ENCODE results near the gene FBN3.
"Not testable (repeated sequence)": the region's sequence is repeated elsewhere in the genome, so short reads cannot be mapped to it uniquely, and the experiment has no call there.

The FBN3 gene

GRCh38 chr19:8117991-8118390 is 31.4 kb downstream of the FBN3 start:
- no peak for DNase-seq (ENCODE audit: low read depth)

DNA sequence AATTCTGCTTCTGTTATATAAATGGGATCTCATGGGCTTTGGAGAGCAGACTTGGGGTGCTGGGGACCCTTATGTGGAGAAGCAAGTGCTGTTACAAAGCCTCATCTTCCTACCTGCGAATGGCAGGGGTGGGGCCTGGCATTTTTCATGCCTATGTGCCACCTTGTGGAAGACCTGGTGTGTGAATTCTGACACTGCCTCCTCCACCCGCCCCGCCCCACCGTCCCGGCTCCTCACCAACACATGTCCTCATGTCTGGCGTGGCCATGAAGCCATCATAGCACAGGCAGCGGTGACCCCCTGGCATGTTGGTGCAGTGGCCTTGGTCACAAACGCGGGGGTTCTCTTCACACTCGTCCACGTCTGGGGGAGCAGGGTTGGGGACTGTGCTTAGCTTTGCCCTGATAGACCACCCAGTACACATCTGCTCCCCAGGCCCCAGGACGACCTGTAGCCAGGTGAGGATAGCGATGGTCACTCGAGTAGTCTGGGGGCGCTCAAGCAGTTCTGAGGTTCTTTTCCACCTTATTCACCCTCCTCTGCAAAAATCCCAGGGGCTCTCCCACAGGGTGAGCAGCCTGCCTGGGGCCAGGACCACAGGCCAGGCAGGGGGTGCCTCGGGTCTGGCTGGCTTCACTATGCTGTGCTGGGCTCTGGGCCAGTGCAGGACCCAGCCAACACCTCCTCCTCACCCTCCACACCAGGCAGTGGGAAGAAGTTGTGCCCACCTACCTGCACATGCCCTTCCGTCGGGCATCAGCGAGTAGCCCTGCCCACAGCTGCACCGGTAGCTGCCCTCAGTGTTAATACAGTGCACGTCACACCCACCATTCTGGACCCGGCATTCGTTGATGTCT is 32.7 kb downstream of the FBN3 start:
- DNase-seq (ENCODE audit: low read depth) = no peak

DNA sequence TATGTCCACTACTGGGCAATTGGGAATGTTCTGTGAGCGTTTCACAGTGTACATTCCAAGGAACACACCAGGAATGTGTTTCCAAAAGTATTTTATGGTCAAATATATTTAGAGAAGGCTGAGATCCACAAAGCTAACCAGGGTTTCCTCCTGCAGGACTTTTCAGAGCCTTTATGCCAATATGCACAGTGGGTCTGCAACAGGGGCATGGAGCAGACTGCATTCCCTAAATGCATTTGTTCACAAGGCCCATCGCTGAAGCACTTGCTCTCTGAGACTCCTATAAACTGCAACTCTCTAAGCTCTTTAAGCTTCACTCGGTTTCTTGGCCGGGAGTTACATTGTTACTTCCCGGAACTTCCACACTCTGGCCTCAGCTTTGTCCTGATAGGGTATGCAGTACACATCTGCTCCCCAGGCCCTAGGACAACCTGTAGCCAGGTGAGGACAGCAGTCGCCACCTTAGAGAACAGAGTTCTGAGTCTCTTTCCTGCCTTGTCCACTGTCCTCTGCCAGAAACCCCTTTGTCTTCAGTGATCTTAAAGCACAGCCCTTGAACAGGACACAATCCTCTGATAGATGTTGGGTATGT is 33.5 kb downstream of the FBN3 start:
- no peak for DNase-seq (ENCODE audit: low read depth)

GRCh38 chr19:8113017-8113416 is 36.4 kb downstream of the FBN3 start:
- DNase-seq (ENCODE audit: low read depth) = no peak

- no peak for DNase-seq (ENCODE audit: low read depth)
These were observed 38.0 kb downstream of the FBN3 start for GRCh38 chr19:8111376-8111775.

- no peak for DNase-seq (ENCODE audit: low read depth)
These were observed 38.5 kb downstream of the FBN3 start for GRCh38 chr19:8110931-8111330.

DNA sequence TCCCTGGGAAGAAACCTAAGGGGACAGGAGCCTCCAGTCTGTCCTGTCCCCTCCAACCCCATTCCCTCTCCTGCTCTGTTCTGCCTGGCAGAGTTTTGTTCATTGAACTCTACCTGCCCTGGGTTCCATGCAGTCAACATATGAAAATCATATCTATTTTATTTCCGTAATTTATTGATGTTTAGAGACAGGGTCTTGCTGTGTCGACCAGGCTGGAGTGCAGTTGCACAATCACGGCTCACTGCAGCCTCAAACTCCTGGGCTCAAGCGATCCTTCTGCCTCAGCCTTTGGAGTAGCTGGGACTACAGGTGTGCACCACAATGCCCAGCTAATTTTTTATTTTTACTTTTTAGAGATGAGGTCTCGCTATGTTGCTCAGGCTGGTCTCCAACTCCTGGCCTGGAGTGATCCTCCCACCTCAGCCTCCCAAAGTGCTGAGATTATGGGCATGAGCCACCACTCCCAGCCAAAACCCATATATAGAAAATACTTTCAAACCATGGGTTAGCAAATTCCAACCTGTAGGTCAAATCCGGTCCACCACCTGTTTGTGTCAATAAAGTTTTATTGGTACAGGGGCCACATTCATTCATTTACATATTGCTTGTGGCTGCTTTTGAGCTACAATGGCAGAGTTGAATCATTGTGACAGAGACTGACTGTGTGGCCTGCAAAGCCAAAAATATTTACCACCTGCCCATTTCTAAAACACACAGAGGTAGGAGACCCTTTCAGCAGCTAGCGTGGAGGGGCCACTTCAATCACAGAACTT is 39.3 kb downstream of the FBN3 start:
- no peak for DNase-seq (ENCODE audit: low read depth)

DNA sequence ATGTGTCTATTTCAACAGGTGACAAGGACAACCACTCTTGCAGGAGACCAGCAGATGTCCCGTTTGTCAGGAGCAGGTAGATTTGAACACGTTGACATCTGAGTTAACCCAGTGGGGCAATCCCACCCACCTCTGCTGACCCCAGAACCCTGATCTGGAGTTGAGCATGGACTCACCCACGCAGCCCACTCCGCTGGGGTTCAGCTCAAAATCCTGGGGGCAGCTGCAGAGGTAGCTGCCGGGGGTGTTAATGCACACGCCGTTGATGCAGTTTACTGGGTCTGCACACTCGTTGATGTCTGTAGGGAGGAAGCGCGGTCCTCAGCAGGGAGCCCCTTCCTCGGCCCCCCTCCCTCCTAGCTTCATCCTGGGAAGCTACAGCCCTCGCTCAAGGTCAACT is 39.9 kb downstream of the FBN3 start:
- DNase-seq (ENCODE audit: low read depth) = no peak

- no peak for DNase-seq (ENCODE audit: low read depth)
These were observed 40.6 kb downstream of the FBN3 start for GRCh38 chr19:8108560-8109445.

- no peak for DNase-seq (ENCODE audit: low read depth)
These were observed 42.0 kb downstream of the FBN3 start for GRCh38 chr19:8107301-8107903.

GRCh38 chr19:8105471-8105870 is 43.9 kb downstream of the FBN3 start:
- no peak for DNase-seq (ENCODE audit: low read depth)

GRCh38 chr19:8101910-8102309 is 47.5 kb downstream of the FBN3 start:
- DNase-seq (ENCODE audit: low read depth) = not testable (repeated sequence)

GRCh38 chr19:8101311-8101710 is 48.1 kb downstream of the FBN3 start:
- DNase-seq (ENCODE audit: low read depth) = no peak

DNA sequence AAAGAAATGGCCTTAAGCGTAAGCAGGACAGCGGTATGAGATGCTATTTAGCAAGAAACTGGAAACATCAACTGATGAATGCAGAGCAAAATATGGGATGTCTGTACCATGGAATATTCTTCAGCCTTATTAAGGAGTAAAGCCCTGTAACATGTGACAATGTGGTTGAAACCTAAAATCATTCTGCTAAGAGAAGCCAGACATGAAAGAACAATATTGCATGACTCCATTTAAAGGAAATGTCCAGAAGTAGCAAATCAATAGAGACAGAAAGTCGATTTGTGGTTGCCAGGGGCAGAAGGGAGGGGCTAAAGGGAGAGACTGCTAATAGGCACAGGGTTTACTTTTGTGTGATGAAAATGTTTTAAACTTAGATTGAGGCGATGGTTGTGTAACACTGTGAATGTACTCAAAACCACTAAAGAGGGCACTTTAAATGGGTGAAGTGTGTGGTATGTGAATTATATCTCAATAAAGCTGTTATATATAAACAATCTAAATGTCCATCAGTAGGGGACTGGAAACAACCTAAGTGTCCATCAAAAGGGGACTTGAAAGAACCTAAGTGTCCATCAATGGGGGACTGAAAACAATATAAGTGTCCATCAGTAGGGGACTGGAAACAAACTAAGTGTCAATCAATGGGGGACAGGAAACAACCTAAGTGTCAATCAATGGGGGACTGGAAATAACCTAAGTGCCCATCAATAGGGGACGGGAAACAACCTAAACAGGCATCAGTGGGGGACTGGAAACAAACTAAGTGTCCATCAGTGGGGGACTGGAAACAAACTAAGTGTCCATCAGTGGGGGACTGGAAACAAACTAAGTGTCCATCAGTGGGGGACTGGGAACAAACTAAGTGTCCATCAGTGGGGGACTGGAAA is 51.5 kb downstream of the FBN3 start:
- DNase-seq (ENCODE audit: low read depth) = no peak

GRCh38 chr19:8097198-8097597 is 52.2 kb downstream of the FBN3 start:
- DNase-seq (ENCODE audit: low read depth) = no peak

DNA sequence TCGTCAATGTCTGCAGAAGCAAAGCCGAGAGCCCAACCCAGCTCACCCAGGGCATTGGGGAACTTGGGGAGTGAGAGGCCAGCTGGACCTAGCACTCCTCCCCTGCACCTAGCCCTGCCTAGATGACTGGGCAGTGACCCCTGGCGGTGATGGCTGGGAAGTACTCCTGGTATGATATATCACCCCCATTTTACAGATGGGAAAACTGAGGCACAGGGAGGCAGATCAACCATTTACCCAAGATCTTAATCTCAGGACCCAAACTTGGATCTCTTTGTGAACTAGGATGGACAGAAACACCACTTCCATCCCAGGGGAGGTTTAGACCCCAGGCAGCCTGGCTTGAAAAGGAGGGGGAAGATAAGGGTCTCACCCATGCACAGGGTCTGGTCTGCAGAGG is 53.3 kb downstream of the FBN3 start:
- no peak for DNase-seq (ENCODE audit: low read depth)

- no peak for DNase-seq (ENCODE audit: low read depth)
These were observed 54.0 kb downstream of the FBN3 start for GRCh38 chr19:8095354-8095886.

GRCh38 chr19:8094336-8094735 is 55.1 kb downstream of the FBN3 start:
- no peak for DNase-seq (ENCODE audit: low read depth)

GRCh38 chr19:8093740-8094139 is 55.7 kb downstream of the FBN3 start:
- no peak for DNase-seq (ENCODE audit: low read depth)

DNA sequence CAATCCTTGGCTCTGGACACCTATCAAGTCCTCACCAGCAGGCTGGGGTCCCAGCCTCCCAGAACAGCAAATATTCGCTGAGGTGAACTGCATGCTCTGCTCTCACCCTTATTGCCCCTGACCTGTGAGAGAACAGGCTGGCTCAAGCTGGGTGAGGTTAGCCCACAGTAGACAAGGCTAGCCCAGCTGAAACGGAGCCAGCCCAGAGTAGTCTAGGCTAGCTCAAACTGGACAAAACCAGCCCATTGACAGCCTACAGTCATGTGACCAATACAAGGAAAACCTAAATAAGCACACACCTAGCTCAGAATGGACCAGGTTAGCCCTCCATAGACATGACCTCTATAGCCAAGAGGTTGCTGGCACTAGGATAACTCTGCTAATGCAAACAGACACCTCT is 58.4 kb downstream of the FBN3 start:
- no peak for DNase-seq (ENCODE audit: low read depth)
